Liver (tissue), 9 donors: ENCODE measurements around the gene PRSS38. TPM values are rescaled to one million over a fixed set of nuclear protein-coding genes. Genes with fewer than 3 reads are reported as not detected.

ENCODE experiments used
- DNase-seq: peaks from one replicate; pipeline ENCODE4 v3.0.0-alpha.2; 2017; ENCODE audit warnings: low spot score
- H3K27ac ChIP-seq, 2 donors: one replicate each; pipeline ENCODE4 v1.7.0; 2013; ENCODE audit warnings: inconsistent platforms in 2 of 2, low read length in 2 of 2, control low read depth in 1 of 2, low read depth in 1 of 2, mild to moderate bottlenecking in 1 of 2
- H3K27me3 ChIP-seq, 4 donors: one replicate each; pipeline versions ENCODE4 v1.6.1 to v1.7.0; 2013; ENCODE audit warnings: low read length in 3 of 4, inconsistent platforms in 1 of 4, mild to moderate bottlenecking in 1 of 4, moderate library complexity in 1 of 4; ENCODE audit not compliant: control insufficient read depth in 4 of 4, insufficient read depth in 4 of 4
- H3K36me3 ChIP-seq, 4 donors: one replicate each; pipeline versions ENCODE4 v1.6.1 to v1.7.0; 2013; ENCODE audit warnings: low read length in 3 of 4, mild to moderate bottlenecking in 3 of 4, low read depth in 1 of 4, moderate library complexity in 1 of 4; ENCODE audit not compliant: control insufficient read depth in 4 of 4, insufficient read depth in 3 of 4
- H3K4me1 ChIP-seq, 4 donors: one replicate each; pipeline versions ENCODE4 v1.6.1 to v1.7.0; 2013; ENCODE audit warnings: low read length in 3 of 4, mild to moderate bottlenecking in 3 of 4, moderate library complexity in 1 of 4; ENCODE audit not compliant: control insufficient read depth in 4 of 4, insufficient read depth in 4 of 4
- H3K4me3 ChIP-seq, 3 donors: one replicate each; pipeline versions ENCODE4 v1.6.1 to v1.7.0; 2013; ENCODE audit warnings: low read length in 3 of 3, control low read depth in 1 of 3, low read depth in 1 of 3, mild to moderate bottlenecking in 1 of 3
- H3K9ac ChIP-seq, 2 donors: one replicate each; pipeline ENCODE4 v1.7.0; 2013; ENCODE audit warnings: low read length in 2 of 2, mild to moderate bottlenecking in 2 of 2, moderate library complexity in 2 of 2, control low read depth in 1 of 2, low read depth in 1 of 2
- H3K9me3 ChIP-seq, 4 donors: one replicate each; pipeline versions ENCODE4 v1.6.1 to v1.7.0; 2013; ENCODE audit warnings: low read length in 3 of 4; ENCODE audit not compliant: control insufficient read depth in 4 of 4
- EGR1 ChIP-seq, 2 donors: IDR thresholded peaks; 2 replicates each; pipeline ENCODE4 v1.6.1; 2016 to 2018; ENCODE audit warnings: antibody characterized with exemption in 2 of 2, low read depth in 2 of 2
- FOXA2 ChIP-seq: IDR thresholded peaks from 2 replicates; pipeline ENCODE4 v1.6.1; 2016; ENCODE audit warnings: antibody characterized with exemption
- GABPA ChIP-seq, 2 donors: IDR thresholded peaks in 1 of 2; conservative IDR thresholded peaks in 1 of 2; 2 replicates each; pipeline ENCODE4 v1.6.1; 2016; ENCODE audit warnings: antibody characterized with exemption in 2 of 2, mild to moderate bottlenecking in 1 of 2, moderate library complexity in 1 of 2
- HNF4A ChIP-seq, 2 donors: conservative IDR thresholded peaks; 2 replicates each; pipeline ENCODE4 v1.6.1; 2016; ENCODE audit warnings: antibody characterized with exemption in 2 of 2, mild to moderate bottlenecking in 2 of 2
- HNF4G ChIP-seq: IDR thresholded peaks from 2 replicates; pipeline ENCODE4 v1.6.1; 2016; ENCODE audit warnings: antibody characterized with exemption
- NR2F2 ChIP-seq: IDR thresholded peaks from 2 replicates; pipeline ENCODE4 v1.6.1; 2016; ENCODE audit warnings: antibody characterized with exemption
- RAD21 ChIP-seq, 2 donors: IDR thresholded peaks; 2 replicates each; pipeline ENCODE4 v1.6.1; 2016; ENCODE audit warnings: antibody characterized with exemption in 2 of 2, mild to moderate bottlenecking in 2 of 2
- YY1 ChIP-seq: IDR thresholded peaks from 2 replicates; pipeline ENCODE4 v1.6.1; 2016; ENCODE audit warnings: antibody characterized with exemption, mild to moderate bottlenecking
- WGBS: extraction: QIAGEN DNeasy Blood & Tissue Kit; methylation state at CpG from one replicate; pipeline ENCODE4 v1.1.7; 2013; 5-methylcytosine and 5-hydroxymethylcytosine counted together
- polyA plus RNA-seq, 2 donors: library from polyadenylated mRNA; stranded (reverse) in 1 of 2; unstranded in 1 of 2; fragments of 200-250 nt in 1 of 2; fragments of >200 nt in 1 of 2; fragmentation: Nextera tagmentation in 1 of 2; extraction: Ambion mirVana in 1 of 2; gene quantifications; one replicate each; pipeline versions ENCODE4 v1.2.1 to v1.2.3, GENCODE V29; 2013 to 2015
- total RNA-seq, 2 donors: library from RNA; depleted of rRNA; stranded (reverse); fragments of >200 nt; gene quantifications; one replicate each; pipeline ENCODE4 v1.2.3, GENCODE V29; 2014
- TF ChIP-seq, protein P1 (sequence below): IDR thresholded peaks from 2 replicates; pipeline ENCODE4 v1.6.1; 2016; ENCODE audit warnings: antibody characterized with exemption
- TF ChIP-seq, protein P2 (sequence below): fragments of 150-350 bp; IDR thresholded peaks from 2 replicates; pipeline ENCODE4 v1.5.1; 2017; ENCODE audit warnings: improper control_type of control experiment, low read depth, low read length; ENCODE audit not compliant: missing input control
- TF ChIP-seq, protein P3 (sequence below): IDR thresholded peaks from 2 replicates; pipeline ENCODE4 v1.6.1; 2016; ENCODE audit warnings: antibody characterized with exemption, mild to moderate bottlenecking
- TF ChIP-seq, protein P4 (sequence below): IDR thresholded peaks from 2 replicates; pipeline ENCODE4 v1.6.1; 2016; ENCODE audit warnings: antibody characterized with exemption
- TF ChIP-seq, protein P5 (sequence below): IDR thresholded peaks from 2 replicates; pipeline ENCODE4 v1.6.1; 2016; ENCODE audit warnings: antibody characterized with exemption
- donor health status: healthy.
- donor health status: healthy.
- donor health status: healthy.
- donor health status: healthy.
- donor health status: healthy.

The PRSS38 gene
- total and polyA plus RNA-seq, 4 donors = not detected

DNA sequence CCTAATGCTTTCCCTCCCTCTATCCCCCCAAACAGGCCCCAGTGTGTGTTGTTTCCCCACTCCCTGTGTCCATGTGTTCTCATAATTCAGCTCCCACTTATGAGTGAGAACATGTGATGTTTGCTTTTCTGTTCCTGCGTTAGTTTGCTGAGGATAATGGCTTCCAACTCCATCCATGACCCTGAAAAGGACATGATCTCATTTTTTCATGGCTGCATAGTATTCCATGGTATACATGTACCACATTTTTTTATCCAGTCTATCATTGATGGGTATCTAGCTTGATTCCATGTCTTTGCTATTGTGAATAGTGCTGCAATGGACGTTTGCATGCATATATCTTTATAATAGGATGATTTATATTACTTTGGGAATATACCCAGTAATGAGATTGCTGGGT lies 8.7 kb downstream of the PRSS38 start:
- TF ChIP-seq HNF4G (no peak), GABPA (IDR thresholded peaks at IDR 0.05 in 1 of 2, conservative IDR thresholded peaks at IDR 0.05 in 1 of 2) (no peak), HNF4A (conservative IDR thresholded peaks at IDR 0.05) (no peak), FOXA2 (no peak), YY1 (no peak), EGR1 (IDR thresholded peaks at IDR 0.05; ENCODE audit: low read depth in 2 of 2) (no peak), NR2F2 (no peak)
- TF ChIP-seq, protein P1, sequence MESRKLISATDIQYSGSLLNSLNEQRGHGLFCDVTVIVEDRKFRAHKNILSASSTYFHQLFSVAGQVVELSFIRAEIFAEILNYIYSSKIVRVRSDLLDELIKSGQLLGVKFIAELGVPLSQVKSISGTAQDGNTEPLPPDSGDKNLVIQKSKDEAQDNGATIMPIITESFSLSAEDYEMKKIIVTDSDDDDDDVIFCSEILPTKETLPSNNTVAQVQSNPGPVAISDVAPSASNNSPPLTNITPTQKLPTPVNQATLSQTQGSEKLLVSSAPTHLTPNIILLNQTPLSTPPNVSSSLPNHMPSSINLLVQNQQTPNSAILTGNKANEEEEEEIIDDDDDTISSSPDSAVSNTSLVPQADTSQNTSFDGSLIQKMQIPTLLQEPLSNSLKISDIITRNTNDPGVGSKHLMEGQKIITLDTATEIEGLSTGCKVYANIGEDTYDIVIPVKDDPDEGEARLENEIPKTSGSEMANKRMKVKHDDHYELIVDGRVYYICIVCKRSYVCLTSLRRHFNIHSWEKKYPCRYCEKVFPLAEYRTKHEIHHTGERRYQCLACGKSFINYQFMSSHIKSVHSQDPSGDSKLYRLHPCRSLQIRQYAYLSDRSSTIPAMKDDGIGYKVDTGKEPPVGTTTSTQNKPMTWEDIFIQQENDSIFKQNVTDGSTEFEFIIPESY = no peak
- TF ChIP-seq, protein P2, sequence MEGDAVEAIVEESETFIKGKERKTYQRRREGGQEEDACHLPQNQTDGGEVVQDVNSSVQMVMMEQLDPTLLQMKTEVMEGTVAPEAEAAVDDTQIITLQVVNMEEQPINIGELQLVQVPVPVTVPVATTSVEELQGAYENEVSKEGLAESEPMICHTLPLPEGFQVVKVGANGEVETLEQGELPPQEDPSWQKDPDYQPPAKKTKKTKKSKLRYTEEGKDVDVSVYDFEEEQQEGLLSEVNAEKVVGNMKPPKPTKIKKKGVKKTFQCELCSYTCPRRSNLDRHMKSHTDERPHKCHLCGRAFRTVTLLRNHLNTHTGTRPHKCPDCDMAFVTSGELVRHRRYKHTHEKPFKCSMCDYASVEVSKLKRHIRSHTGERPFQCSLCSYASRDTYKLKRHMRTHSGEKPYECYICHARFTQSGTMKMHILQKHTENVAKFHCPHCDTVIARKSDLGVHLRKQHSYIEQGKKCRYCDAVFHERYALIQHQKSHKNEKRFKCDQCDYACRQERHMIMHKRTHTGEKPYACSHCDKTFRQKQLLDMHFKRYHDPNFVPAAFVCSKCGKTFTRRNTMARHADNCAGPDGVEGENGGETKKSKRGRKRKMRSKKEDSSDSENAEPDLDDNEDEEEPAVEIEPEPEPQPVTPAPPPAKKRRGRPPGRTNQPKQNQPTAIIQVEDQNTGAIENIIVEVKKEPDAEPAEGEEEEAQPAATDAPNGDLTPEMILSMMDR = no peak
- TF ChIP-seq, protein P3, sequence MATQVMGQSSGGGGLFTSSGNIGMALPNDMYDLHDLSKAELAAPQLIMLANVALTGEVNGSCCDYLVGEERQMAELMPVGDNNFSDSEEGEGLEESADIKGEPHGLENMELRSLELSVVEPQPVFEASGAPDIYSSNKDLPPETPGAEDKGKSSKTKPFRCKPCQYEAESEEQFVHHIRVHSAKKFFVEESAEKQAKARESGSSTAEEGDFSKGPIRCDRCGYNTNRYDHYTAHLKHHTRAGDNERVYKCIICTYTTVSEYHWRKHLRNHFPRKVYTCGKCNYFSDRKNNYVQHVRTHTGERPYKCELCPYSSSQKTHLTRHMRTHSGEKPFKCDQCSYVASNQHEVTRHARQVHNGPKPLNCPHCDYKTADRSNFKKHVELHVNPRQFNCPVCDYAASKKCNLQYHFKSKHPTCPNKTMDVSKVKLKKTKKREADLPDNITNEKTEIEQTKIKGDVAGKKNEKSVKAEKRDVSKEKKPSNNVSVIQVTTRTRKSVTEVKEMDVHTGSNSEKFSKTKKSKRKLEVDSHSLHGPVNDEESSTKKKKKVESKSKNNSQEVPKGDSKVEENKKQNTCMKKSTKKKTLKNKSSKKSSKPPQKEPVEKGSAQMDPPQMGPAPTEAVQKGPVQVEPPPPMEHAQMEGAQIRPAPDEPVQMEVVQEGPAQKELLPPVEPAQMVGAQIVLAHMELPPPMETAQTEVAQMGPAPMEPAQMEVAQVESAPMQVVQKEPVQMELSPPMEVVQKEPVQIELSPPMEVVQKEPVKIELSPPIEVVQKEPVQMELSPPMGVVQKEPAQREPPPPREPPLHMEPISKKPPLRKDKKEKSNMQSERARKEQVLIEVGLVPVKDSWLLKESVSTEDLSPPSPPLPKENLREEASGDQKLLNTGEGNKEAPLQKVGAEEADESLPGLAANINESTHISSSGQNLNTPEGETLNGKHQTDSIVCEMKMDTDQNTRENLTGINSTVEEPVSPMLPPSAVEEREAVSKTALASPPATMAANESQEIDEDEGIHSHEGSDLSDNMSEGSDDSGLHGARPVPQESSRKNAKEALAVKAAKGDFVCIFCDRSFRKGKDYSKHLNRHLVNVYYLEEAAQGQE = no peak
- no peak overlapping the region for H3K27ac ChIP-seq
- no peaks in the 10 kb centered on the region for H3K27me3 ChIP-seq
- no peak overlapping the region for H3K9ac ChIP-seq
- no peaks in the 10 kb centered on the region for H3K36me3 ChIP-seq
- 35% methylated on average over 2 of the region's 2 CpGs for whole genome bisulfite sequencing
- no peak overlapping the region for H3K4me3 ChIP-seq
- no peaks in the 10 kb centered on the region for H3K4me1 ChIP-seq
- DNase-seq = no peak
- H3K9me3 ChIP-seq = peaks cover 0 to 15% (median 3%) of the 10 kb centered on the region in 4 donors

DNA sequence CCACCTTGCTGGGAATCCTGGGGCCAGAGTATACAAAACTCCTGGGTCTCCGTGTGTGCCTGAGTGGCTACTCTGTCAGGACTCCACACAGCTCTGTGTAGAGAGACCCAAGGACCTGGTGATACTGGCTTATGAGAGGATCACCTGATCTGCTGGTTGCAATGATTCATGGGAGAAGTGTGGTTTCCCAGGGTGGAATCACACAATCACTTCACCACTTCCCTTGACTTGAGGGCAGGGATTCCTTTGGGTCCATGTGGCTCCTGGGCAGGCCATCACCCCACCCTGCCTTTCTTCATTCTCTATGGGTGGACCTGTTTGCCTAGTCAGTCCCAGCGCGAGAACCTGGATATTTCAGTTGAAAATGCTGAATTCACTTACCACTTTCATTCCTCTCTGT lies 13.3 kb downstream of the PRSS38 start:
- Histone ChIP-seq H3K36me3 (no peaks in the 10 kb centered on the region), H3K4me1 (no peaks in the 10 kb centered on the region), H3K9ac (no peak overlapping the region), H3K4me3 (no peak overlapping the region), H3K27ac (no peak overlapping the region), H3K27me3 (no peaks in the 10 kb centered on the region), H3K9me3 (peaks cover 0 to 7% (median 3%) of the 10 kb centered on the region in 4 donors)
- no peak for DNase-seq
- TF ChIP-seq, protein P3 = no peak
- no peak for TF ChIP-seq RAD21 (IDR thresholded peaks at IDR 0.05)
- TF ChIP-seq EGR1 (IDR thresholded peaks at IDR 0.05; ENCODE audit: low read depth in 2 of 2) = no peak
- TF ChIP-seq, protein P4, sequence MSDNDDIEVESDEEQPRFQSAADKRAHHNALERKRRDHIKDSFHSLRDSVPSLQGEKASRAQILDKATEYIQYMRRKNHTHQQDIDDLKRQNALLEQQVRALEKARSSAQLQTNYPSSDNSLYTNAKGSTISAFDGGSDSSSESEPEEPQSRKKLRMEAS = no peak
- TF ChIP-seq HNF4G = no peak
- TF ChIP-seq YY1 = no peak
- TF ChIP-seq, protein P1 = no peak
- TF ChIP-seq GABPA (IDR thresholded peaks at IDR 0.05 in 1 of 2, conservative IDR thresholded peaks at IDR 0.05 in 1 of 2) = no peak
- no peak for TF ChIP-seq NR2F2
- TF ChIP-seq, protein P5, sequence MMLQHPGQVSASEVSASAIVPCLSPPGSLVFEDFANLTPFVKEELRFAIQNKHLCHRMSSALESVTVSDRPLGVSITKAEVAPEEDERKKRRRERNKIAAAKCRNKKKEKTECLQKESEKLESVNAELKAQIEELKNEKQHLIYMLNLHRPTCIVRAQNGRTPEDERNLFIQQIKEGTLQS = no peak
- 90% methylated on average over 3 of the region's 3 CpGs for WGBS
